Muscle layer of colon (tissue), 2 donors: ENCODE measurements around the gene AMZ2.
A peak's percentile ranks its signal among the peaks of the same experiment; 100 is the strongest.
"Not testable (repeated sequence)": the region's sequence is repeated elsewhere in the genome, so short reads cannot be mapped to it uniquely, and the experiment has no call there.

ENCODE experiments used
- H3K27ac ChIP-seq: one replicate; pipeline ENCODE4 v1.7.0; 2013; ENCODE audit warnings: low read depth, mild to moderate bottlenecking, low read length, moderate library complexity
- H3K27me3 ChIP-seq, 2 donors: one replicate each; pipeline ENCODE4 v1.7.0; 2013; ENCODE audit warnings: low read length in 2 of 2, mild to moderate bottlenecking in 2 of 2; ENCODE audit not compliant: insufficient read depth in 2 of 2, control insufficient read depth in 1 of 2
- H3K36me3 ChIP-seq: one replicate; pipeline ENCODE4 v1.7.0; 2013; ENCODE audit warnings: mild to moderate bottlenecking, low read length; ENCODE audit not compliant: insufficient read depth
- H3K4me1 ChIP-seq: one replicate; pipeline ENCODE4 v1.7.0; 2013; ENCODE audit warnings: mild to moderate bottlenecking, low read length; ENCODE audit not compliant: insufficient read depth
- H3K4me3 ChIP-seq, 2 donors: one replicate each; pipeline ENCODE4 v1.7.0; 2013; ENCODE audit warnings: low read length in 2 of 2, low read depth in 1 of 2, mild to moderate bottlenecking in 1 of 2, moderate library complexity in 1 of 2
- H3K9ac ChIP-seq: one replicate; pipeline ENCODE4 v1.7.0; 2013; ENCODE audit warnings: low read length
- H3K9me3 ChIP-seq: one replicate; pipeline ENCODE4 v1.7.0; 2013; ENCODE audit warnings: mild to moderate bottlenecking, low read length
- donor health status: abdominal sarcoma.
- donor health status: Adenocarcinoma of cecum.

Gene AMZ2

GRCh38 chr17:68258890-68259647 lies 11.2 kb downstream of the AMZ2 start:
- not testable (repeated sequence) for H3K9me3 ChIP-seq, H3K9ac ChIP-seq, H3K27me3 ChIP-seq, H3K27ac ChIP-seq, H3K4me1 ChIP-seq
- H3K36me3 ChIP-seq: peaks cover 20% of the 10 kb centered on the region
- peak overlapping the region in 1 of 2 donors; percentile 14 for H3K4me3 ChIP-seq

GRCh38 chr17:68259648-68259951 lies 11.8 kb downstream of the AMZ2 start:
- not testable (repeated sequence) for H3K4me1 ChIP-seq, H3K9ac ChIP-seq, H3K27me3 ChIP-seq, H3K9me3 ChIP-seq, H3K27ac ChIP-seq
- H3K36me3 ChIP-seq: peaks cover 14% of the 10 kb centered on the region
- peak overlapping the region in 1 of 2 donors; percentile 14 for H3K4me3 ChIP-seq

DNA sequence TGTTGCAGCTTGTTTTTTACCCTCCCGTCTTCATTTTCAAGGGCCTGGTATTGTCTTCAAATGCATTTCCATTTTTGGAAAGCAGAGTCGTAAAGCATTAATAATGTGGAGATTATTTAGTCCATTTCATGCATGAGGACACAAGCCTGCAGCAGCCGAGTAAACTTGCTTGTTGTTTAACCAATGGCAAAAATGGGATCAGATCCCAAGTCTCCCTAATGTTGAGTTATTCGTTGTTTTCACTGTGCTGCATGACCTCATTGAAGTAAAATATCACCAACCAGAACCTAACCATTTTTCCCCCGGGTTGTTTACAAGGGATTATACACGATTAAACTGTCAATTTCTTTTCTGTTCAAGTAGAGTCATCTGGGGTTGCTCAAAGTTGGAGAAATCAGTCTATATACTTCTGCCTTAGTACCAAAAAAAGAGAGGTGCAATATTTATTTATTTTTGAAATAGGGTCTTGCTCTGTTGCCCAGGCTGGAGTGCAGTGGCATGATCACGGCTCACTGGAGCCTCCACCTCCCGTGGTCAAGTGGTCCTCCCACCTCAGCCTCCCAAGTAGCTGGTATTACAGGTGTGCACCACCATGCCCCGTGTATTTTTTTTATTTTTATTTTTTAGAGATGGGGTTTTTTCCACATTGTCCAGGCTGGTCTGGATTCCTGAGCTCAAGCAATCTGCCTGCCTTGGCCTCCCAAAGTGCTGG lies 12.4 kb downstream of the AMZ2 start:
- Histone ChIP-seq H3K27ac (no peak overlapping the region), H3K4me3 (no peak overlapping the region), H3K9ac (no peak overlapping the region), H3K36me3 (peaks cover 8% of the 10 kb centered on the region), H3K9me3 (no peaks in the 10 kb centered on the region), H3K27me3 (no peaks in the 10 kb centered on the region), H3K4me1 (peaks cover 3% of the 10 kb centered on the region)

- not testable (repeated sequence) for H3K9ac ChIP-seq, H3K27ac ChIP-seq
Measured at GRCh38 chr17:68262467-68262866, 14.6 kb downstream of the AMZ2 start.

DNA sequence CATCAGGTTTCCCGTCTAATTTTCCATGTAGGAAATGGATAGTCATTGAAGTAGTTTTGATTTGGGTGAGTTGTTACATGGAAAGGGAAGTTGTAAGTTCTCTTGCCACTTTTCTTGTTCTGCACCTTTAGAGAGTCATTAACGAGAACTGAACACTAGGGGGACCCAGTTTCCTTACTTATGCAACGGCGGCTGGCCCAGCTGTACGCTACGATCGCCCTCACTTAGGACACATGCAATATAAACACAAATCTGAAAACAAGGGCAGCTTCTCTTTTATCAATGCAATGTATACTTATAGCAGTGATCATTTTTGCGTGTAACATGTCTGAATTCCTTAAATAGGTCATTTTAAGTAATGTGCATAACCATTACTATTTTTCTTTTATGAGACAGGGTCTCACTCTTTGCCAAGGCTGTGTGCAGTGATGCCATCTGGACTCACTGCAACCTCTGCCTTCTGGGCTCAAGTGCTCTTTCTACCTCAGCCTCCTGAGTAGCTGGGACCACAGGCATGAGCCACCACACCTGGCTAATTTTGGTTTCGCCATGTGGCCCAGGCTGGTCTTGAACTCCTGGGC lies 15.3 kb downstream of the AMZ2 start:
- H3K4me1 ChIP-seq, H3K4me3 ChIP-seq, H3K36me3 ChIP-seq, H3K9me3 ChIP-seq, H3K27ac ChIP-seq, H3K9ac ChIP-seq, H3K27me3 ChIP-seq: not testable (repeated sequence)

More at GRCh38 chr17:68262467-68262866, 14.6 kb downstream of the AMZ2 start:
- H3K27me3 ChIP-seq, H3K4me1 ChIP-seq, H3K4me3 ChIP-seq, H3K9me3 ChIP-seq, H3K36me3 ChIP-seq: not testable (repeated sequence)

DNA sequence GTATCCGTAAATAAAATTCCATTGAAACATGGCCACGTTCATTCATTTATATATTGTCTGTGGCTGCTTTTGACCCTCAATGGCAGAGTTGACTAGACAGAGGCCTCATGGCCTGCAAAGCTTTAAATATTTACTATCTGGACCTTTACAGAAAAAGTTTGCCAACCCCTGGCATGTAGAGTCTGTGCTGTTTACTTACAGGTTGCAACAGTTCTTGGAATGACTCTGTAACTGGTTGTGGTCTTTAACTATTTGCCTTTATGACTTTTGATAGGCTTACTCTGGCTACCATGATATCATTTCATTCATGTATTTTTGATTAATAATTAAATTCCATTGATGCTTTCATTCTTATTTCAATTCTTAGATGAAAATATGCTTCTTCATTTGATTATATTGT lies 18.0 kb downstream of the AMZ2 start:
- not testable (repeated sequence) for H3K9me3 ChIP-seq, H3K4me3 ChIP-seq, H3K9ac ChIP-seq, H3K4me1 ChIP-seq, H3K27ac ChIP-seq, H3K36me3 ChIP-seq, H3K27me3 ChIP-seq

DNA sequence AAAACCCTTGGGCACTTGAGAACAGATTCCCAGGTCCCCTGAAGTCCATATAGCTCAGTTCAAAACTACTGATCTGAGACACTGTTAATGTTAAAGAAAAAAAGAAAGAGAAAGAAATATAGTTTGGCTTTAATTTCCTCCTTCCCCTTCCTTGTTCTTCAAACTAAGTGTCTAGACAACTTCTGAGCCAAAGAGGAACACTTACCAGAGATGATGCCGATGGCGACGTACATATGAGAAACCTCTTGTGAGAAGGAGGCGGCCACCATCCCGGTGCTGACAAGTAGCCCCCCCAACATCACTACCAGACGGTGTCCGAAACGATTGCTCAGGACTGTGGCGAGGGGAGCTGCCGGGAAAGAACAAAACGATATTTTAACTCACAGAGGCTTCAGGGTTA lies 25.9 kb downstream of the AMZ2 start:
- no peaks in the 10 kb centered on the region for H3K4me1 ChIP-seq
- no peak overlapping the region for H3K4me3 ChIP-seq
- no peaks in the 10 kb centered on the region for H3K36me3 ChIP-seq
- peaks cover 6% of the 10 kb centered on the region for H3K9me3 ChIP-seq
- H3K27ac ChIP-seq: no peak overlapping the region
- no peaks in the 10 kb centered on the region for H3K27me3 ChIP-seq
- H3K9ac ChIP-seq: no peak overlapping the region

DNA sequence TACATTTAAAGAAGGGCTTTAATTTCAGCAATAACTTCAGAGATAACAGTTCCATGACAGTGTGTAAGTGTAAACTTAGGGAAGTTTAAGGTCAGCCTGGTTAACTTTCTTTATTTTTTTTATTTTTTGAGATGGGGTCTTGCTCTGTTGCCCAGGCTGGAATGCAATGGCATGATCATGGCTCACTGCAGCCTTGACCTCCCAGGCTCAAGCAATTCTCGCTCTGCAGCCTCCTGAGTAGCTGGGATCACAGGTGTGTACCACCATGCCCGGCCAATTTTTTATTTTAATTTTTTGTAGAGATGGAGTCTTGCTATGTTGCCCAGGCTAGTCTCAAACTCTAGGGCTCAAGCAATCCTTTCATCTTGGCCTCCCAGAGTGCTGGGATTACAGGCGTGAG lies 28.5 kb downstream of the AMZ2 start:
- H3K36me3 ChIP-seq, H3K9me3 ChIP-seq, H3K27ac ChIP-seq, H3K4me1 ChIP-seq, H3K4me3 ChIP-seq, H3K27me3 ChIP-seq, H3K9ac ChIP-seq: not testable (repeated sequence)

GRCh38 chr17:68277807-68278206 lies 30.0 kb downstream of the AMZ2 start:
- H3K4me1 ChIP-seq: no peaks in the 10 kb centered on the region

GRCh38 chr17:68281965-68282364 lies 34.1 kb downstream of the AMZ2 start:
- not testable (repeated sequence) for H3K9me3 ChIP-seq, H3K4me3 ChIP-seq, H3K36me3 ChIP-seq, H3K27me3 ChIP-seq, H3K4me1 ChIP-seq, H3K27ac ChIP-seq, H3K9ac ChIP-seq

More at GRCh38 chr17:68277807-68278206, 30.0 kb downstream of the AMZ2 start:
- H3K9me3 ChIP-seq: peaks cover 6% of the 10 kb centered on the region
- H3K9ac ChIP-seq: no peak overlapping the region
- no peaks in the 10 kb centered on the region for H3K36me3 ChIP-seq
- no peak overlapping the region for H3K4me3 ChIP-seq
- no peak overlapping the region for H3K27ac ChIP-seq
- no peaks in the 10 kb centered on the region for H3K27me3 ChIP-seq

DNA sequence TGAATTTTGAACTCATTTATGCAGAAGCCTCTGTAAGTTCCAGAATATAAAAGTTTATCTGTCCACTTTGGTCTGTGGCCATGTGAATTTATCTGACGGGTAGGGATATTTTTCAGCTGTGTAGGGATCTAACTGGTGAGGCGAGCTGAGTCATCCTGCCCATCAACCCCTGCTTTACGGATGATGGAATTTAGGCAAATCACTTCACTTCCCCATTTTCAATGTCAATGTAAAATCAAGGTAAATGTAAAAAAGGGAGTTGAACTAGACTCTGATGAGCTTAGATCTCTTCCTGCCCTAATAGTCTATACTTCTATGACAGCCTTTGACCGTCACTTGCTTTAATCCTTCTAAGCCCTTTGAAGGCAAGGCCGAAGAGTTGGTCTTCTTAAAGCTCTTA lies 40.5 kb downstream of the AMZ2 start:
- H3K9me3 ChIP-seq: no peaks in the 10 kb centered on the region
- no peak overlapping the region for H3K4me3 ChIP-seq
- no peaks in the 10 kb centered on the region for H3K36me3 ChIP-seq
- H3K4me1 ChIP-seq: peaks cover 13% of the 10 kb centered on the region
- H3K27ac ChIP-seq: no peak overlapping the region
- no peak overlapping the region for H3K9ac ChIP-seq
- peaks cover 11 to 24% of the 10 kb centered on the region in 2 donors for H3K27me3 ChIP-seq

DNA sequence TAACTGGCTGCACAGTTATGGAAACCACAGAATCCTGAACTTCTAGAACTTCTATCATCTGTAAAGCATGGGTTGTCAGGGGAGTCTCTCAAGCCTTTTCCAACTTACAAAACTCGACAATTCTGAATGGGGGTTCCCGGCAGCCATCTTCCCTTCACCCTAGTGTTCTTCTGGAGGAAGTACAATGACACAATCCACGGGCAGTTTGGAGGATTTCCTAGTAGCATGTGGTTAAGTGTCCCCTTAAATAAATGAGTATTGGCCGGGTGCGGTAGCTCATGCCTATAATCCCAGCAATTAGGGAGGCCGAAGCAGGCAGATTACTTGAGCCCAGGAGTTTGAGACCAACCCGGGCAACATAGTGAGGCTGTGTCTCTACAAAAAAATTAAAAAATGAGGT lies 41.0 kb downstream of the AMZ2 start:
- peaks cover 15 to 28% of the 10 kb centered on the region in 2 donors for H3K27me3 ChIP-seq
- no peak overlapping the region for H3K4me3 ChIP-seq
- H3K9ac ChIP-seq: no peak overlapping the region
- H3K36me3 ChIP-seq: no peaks in the 10 kb centered on the region
- H3K27ac ChIP-seq: no peak overlapping the region
- H3K4me1 ChIP-seq: peaks cover 13% of the 10 kb centered on the region
- H3K9me3 ChIP-seq: no peaks in the 10 kb centered on the region
